Measurements from ENCODE around the gene DUSP2. TPM values are rescaled to one million over a fixed set of nuclear protein-coding genes. Genes with fewer than 3 reads are reported as not detected.

DUSP2 gene
- total and polyA plus RNA-seq, 9 of the 15 experiments (the other 6 are each of a cell fraction or from before 2014, with no cell fraction given) = 0.04 to 0.18 TPM; not detected in 7

GRCh38 chr2:96116879-96117533 is 28.2 kb downstream of the DUSP2 start (continued):
- TF ChIP-seq ZMIZ1 (IDR thresholded peaks at IDR 0.05; ENCODE audit: low read depth in 2 of 2, low read length in 2 of 2) (no peak), TCF15 (CRISPR knock-in tag; IDR thresholded peaks at IDR 0.05) (no peak), PPARD (CRISPR knock-in tag; IDR thresholded peaks at IDR 0.05) (no peak), ZNF24 (IDR thresholded peaks at IDR 0.05) (0 out of 2 replicates have a peak, but pooled peaks have one; percentile 21), FOXP1 (CRISPR knock-in tag; IDR thresholded peaks at IDR 0.05) (0 out of 2 replicates have a peak, but pooled peaks have one; percentile 35), ZNF436 (CRISPR knock-in tag; IDR thresholded peaks at IDR 0.05) (no peak), TBL1XR1 (IDR thresholded peaks at IDR 0.05; ENCODE audit: low read length in 2 of 2) (no peak), ILF3 (IDR thresholded peaks at IDR 0.05; ENCODE audit: borderline replicate concordance) (no peak), ZEB2 (IDR thresholded peaks at IDR 0.05) (no peak), SAP30 (IDR thresholded peaks at IDR 0.05; ENCODE audit: borderline replicate concordance, insufficient read depth, low read depth, low read length, poor library complexity, severe bottlenecking) (no peak), GTF2E2 (tag; IDR thresholded peaks at IDR 0.05) (no peak), ZNF407 (IDR thresholded peaks at IDR 0.05; ENCODE audit: low read depth) (no peak), DLX4 (CRISPR knock-in tag; IDR thresholded peaks at IDR 0.05) (no peak), NR4A1 (CRISPR knock-in tag; IDR thresholded peaks at IDR 0.05) (no peak), NR4A1 (tag; IDR thresholded peaks at IDR 0.05) (no peak), TEAD1 (CRISPR knock-in tag; IDR thresholded peaks at IDR 0.05) (no peak)

All from K562 (cell line).